AG04449 (cell line): ENCODE measurements around the gene NR1H2.

Experiments
- CTCF ChIA-PET: fragments of 350-600 bp; formaldehyde crosslinking; extraction: SDS; loops from one replicate; lab custom pipeline; 2021; ENCODE audit warnings: antibody characterized with exemption; lab: Yijun Ruan, JAX
- POLR2A ChIA-PET: fragments of 400-600, 350-600 bp; formaldehyde crosslinking; extraction: SDS; loops from one replicate; lab custom pipeline; 2020; ENCODE audit warnings: antibody characterized with exemption, inconsistent platforms; lab: Yijun Ruan, JAX
- DNase-seq: peaks from one replicate; pipeline ENCODE4 v3.0.0-alpha.2; 2010; ENCODE audit warnings: low read depth, low spot score
- H3K4me3 ChIP-seq: 2 replicates; pipeline ENCODE4 v1.5.1; 2011; ENCODE audit warnings: low read depth, mild to moderate bottlenecking, control low read depth, low read length
- TF ChIP-seq, protein P1 (sequence below): IDR thresholded peaks from one replicate; pipeline ENCODE4 v1.5.1; 2011; ENCODE audit warnings: mild to moderate bottlenecking, moderate library complexity, low read length, control low read depth, inconsistent platforms; ENCODE audit not compliant: insufficient read depth; ENCODE audit errors: missing control alignments

NR1H2 gene

DNA sequence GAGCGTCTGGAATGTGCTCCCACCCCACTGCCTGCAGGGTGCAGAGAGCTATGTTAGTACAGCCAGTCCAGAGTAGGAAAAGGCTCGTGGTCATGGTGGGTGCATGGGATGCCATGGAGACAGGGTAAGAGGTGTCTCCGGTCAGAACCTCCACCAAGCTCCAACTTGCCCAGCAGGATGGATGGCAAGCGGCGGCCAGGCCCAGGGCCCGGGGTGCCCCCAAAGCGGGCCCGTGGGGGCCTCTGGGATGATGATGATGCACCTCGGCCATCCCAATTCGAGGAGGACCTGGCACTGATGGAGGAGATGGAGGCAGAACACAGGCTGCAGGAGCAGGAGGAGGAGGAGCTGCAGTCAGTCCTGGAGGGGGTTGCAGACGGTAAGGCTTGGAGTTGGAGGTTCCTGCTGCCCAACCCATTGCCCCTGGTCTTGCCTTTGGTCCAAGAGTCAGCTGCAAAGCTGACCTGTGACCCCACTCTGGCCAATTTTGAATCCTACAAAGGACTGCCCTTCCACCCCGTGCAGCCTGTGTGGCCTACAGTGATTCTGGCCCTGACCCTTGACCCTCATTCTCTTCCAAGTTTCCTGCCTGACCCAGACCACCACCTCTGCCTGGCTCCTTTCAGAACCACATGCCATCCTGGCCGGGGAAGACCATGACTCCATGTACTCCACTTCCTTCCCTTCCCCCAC is 22.6 kb downstream of the NR1H2 start:
- POLR2A ChIA-PET = no interaction called here

DNA sequence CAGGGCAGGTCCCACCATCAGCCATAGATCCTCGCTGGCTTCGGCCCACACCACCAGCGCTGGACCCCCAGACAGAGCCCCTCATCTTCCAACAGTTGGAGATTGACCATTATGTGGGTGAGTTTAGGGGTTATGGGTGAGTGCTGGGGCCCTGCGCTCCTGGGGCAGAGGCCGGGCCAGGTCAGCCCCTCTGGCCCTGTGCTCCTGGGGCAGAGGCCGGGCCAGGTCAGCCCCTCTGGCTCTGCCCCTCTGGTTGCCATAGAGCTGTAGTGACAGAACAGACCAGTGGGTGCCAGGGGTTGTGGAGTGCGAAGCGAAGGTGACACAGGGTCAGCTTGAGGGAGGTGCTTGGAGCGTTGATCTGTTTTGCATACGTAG is 23.1 kb downstream of the NR1H2 start:
- no peak for DNase-seq
- ChIA-PET CTCF (no interaction called here), POLR2A (no interaction called here)
- TF ChIP-seq, protein P1, sequence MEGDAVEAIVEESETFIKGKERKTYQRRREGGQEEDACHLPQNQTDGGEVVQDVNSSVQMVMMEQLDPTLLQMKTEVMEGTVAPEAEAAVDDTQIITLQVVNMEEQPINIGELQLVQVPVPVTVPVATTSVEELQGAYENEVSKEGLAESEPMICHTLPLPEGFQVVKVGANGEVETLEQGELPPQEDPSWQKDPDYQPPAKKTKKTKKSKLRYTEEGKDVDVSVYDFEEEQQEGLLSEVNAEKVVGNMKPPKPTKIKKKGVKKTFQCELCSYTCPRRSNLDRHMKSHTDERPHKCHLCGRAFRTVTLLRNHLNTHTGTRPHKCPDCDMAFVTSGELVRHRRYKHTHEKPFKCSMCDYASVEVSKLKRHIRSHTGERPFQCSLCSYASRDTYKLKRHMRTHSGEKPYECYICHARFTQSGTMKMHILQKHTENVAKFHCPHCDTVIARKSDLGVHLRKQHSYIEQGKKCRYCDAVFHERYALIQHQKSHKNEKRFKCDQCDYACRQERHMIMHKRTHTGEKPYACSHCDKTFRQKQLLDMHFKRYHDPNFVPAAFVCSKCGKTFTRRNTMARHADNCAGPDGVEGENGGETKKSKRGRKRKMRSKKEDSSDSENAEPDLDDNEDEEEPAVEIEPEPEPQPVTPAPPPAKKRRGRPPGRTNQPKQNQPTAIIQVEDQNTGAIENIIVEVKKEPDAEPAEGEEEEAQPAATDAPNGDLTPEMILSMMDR = no peak
- no peak overlapping the region for H3K4me3 ChIP-seq

More for the DNA sequence above, 22.6 kb downstream of the NR1H2 start:
- CTCF ChIA-PET = no interaction called here
- TF ChIP-seq, protein P1 = no peak
- DNase-seq = no peak
- no peak overlapping the region for H3K4me3 ChIP-seq

DNA sequence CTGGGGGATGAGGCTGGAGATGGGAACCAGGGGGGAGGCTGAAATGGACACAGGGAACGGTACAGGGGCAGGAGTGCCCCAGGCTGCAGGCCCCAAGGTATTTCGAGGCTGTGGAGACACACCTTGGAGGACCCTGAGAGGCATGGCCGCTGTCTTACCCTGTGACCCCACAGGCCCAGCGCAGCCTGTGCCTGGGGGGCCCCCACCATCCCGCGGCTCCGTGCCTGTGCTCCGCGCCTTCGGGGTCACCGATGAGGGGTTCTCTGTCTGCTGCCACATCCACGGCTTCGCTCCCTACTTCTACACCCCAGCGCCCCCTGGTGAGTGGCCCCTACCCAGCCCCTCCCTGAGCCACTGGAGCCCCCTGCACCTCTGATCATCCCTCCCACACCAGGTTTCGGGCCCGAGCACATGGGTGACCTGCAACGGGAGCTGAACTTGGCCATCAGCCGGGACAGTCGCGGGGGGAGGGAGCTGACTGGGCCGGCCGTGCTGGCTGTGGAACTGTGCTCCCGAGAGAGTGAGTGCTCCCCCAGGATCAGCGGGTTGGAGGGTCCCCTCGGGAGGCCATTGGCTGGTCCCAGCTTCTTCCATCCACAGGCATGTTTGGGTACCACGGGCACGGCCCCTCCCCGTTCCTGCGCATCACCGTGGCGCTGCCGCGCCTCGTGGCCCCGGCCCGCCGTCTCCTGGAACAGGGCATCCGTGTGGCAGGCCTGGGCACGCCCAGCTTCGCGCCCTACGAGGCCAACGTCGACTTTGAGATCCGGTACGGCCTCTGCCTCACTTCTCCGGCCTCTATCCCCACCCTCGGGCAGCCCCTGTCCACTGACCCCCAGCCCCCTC is 25.6 kb downstream of the NR1H2 start:
- H3K4me3 ChIP-seq = no peak overlapping the region
- no peak for DNase-seq
- ChIA-PET POLR2A (no interaction called here), CTCF (interaction anchor here (0.8 kb wide), 1 partner anchor 13 kb away, joined by 3 read pairs; no protein-coding TSS in a partner anchor)
- TF ChIP-seq, protein P1 = no peak

DNA sequence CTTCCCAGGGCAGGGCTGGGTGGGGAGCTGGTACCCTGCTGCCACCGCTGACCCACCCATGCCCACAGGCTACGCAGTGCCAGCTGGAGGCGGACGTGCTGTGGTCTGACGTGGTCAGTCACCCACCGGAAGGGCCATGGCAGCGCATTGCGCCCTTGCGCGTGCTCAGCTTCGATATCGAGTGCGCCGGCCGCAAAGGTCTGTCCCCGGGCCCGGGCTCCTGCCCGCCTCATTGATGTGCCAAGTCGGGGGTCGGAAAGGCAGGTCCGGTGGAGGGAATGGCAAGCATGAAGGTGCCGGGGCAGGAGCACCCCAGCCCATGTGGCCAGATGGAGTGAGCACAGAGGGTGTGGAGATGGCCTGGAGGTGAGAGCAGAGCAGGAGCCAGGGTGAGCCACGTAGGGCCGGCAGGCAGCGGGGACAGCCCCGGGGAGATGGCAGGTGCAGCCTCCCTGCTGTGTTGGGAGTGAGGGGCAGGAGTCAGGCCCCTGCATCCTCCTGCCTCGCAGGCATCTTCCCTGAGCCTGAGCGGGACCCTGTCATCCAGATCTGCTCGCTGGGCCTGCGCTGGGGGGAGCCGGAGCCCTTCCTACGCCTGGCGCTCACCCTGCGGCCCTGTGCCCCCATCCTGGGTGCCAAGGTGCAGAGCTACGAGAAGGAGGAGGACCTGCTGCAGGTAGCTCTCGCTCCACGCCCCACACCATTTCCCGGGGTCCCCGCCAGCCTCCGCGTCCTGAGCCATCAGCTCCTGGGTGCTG is 26.5 kb downstream of the NR1H2 start:
- TF ChIP-seq, protein P1 = no peak
- POLR2A ChIA-PET = no interaction called here

DNA sequence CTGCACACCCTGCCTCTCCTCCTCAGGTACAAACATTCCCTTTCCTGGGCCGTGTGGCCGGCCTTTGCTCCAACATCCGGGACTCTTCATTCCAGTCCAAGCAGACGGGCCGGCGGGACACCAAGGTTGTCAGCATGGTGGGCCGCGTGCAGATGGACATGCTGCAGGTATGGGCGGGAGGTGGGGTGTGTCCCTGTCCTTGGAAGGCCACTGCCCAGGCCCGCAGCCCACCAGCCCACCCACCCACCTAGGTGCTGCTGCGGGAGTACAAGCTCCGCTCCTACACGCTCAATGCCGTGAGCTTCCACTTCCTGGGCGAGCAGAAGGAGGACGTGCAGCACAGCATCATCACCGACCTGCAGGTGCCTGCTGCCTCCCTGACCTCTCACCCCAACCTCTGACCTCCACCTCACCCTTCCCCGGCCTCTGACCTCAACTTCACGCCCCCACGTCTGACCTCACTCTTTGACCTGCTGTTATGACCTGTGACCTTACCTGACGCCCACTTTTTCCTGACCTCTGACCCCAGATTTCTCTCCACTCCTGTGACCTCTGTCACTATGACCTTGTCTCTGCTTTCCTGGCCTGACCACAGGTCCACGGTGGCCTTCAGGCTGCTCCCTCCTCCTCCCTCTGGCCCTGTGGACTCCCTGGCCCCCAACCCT is 30.0 kb downstream of the NR1H2 start:
- CTCF ChIA-PET = no interaction called here
- POLR2A ChIA-PET = no interaction called here
- TF ChIP-seq, protein P1 = no peak
- no peak for DNase-seq
- H3K4me3 ChIP-seq = no peak overlapping the region

More for the DNA sequence above, 26.5 kb downstream of the NR1H2 start:
- H3K4me3 ChIP-seq = no peak overlapping the region
- no peak for DNase-seq
- CTCF ChIA-PET = interaction anchor here (0.8 kb wide), 1 partner anchor 12 kb away, joined by 3 read pairs; no protein-coding TSS in a partner anchor
